ENCODE results near the gene AARS1.

DNA sequence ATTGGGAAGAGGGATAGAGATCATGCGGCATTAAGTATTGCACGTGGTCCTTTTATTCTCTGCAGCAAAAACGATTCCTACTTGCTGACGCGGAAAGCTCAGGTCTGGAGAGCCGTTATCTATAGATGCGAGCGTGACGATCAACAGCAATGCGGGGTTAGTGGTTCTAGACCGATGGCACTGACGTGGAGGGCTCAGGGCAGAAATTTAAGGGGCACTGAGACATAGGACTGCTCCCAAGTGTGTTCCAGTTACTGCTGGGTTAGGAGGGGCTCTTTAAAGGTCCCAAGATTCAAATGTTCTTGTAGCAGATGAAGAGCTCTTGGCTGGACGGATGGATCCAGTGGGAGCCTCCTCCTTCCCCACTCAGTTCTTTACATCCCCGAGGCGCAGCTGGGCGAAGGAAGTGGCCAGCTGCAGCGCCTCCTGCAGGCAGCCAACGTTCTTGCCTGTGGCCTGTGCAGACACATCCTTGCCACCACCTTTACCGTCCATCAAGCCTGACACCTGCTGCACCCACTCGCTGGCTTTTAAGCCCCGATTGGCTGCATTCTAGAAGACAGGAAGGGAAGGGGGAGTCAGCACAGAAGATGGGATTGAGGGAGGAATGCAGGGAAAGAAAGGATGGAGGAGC is 36.8 kb downstream of the AARS1 start:
- TF ChIP-seq POLR2A (IDR thresholded peaks at IDR 0.05; ENCODE audit: low read length) (no peak), JUNB (IDR thresholded peaks at IDR 0.05) (no peak), CEBPB (IDR thresholded peaks at IDR 0.05) (no peak), FOSL2 (IDR thresholded peaks at IDR 0.05) (no peak), FOSL2 (CRISPR knock-in tag; IDR thresholded peaks at IDR 0.05) (no peak)
- TF ChIP-seq, protein P1, sequence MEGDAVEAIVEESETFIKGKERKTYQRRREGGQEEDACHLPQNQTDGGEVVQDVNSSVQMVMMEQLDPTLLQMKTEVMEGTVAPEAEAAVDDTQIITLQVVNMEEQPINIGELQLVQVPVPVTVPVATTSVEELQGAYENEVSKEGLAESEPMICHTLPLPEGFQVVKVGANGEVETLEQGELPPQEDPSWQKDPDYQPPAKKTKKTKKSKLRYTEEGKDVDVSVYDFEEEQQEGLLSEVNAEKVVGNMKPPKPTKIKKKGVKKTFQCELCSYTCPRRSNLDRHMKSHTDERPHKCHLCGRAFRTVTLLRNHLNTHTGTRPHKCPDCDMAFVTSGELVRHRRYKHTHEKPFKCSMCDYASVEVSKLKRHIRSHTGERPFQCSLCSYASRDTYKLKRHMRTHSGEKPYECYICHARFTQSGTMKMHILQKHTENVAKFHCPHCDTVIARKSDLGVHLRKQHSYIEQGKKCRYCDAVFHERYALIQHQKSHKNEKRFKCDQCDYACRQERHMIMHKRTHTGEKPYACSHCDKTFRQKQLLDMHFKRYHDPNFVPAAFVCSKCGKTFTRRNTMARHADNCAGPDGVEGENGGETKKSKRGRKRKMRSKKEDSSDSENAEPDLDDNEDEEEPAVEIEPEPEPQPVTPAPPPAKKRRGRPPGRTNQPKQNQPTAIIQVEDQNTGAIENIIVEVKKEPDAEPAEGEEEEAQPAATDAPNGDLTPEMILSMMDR (IDR thresholded peaks at IDR 0.05): peak; percentile 37; the same call in 2 of the 3 replicates

Data from A549 (cell line).